B cell (primary cell): ENCODE data around the gene GPR108. TPM values are rescaled to one million over a fixed set of nuclear protein-coding genes. Genes with fewer than 3 reads are reported as not detected.
A peak's percentile ranks its signal among the peaks of the same experiment; 100 is the strongest.

Experiments
- ATAC-seq: fragments of 200-7000 bp; cut with Tn5 transposase; one replicate; pipeline ENCODE4 v1.10.0; 2021; ENCODE audit warnings: low read depth, mild to moderate bottlenecking, moderate number of reproducible peaks, moderate library complexity
- CTCF ChIA-PET: fragments of 350-600 bp; sonication (Branson Sonifier 250); formaldehyde crosslinking; loops from one replicate; lab custom pipeline; 2021; ENCODE audit warnings: antibody characterized with exemption, inconsistent platforms; lab: Charles Lee
- POLR2A ChIA-PET: fragments of 350-600 bp; sonication (Branson Sonifier 250); formaldehyde crosslinking; loops from one replicate; lab custom pipeline; 2021; ENCODE audit warnings: antibody characterized with exemption; lab: Charles Lee
- DNase-seq: peaks from one replicate; pipeline ENCODE4 v3.0.0; 2013
- H2AFZ ChIP-seq: 2 replicates; pipeline ENCODE4 v1.6.1; 2012; ENCODE audit warnings: mild to moderate bottlenecking, low read depth, low read length; ENCODE audit not compliant: insufficient read depth, poor library complexity, severe bottlenecking
- H3K27ac ChIP-seq, 2 donors: 1 replicate in 1 of 2; 2 replicates in 1 of 2; pipeline ENCODE4 v1.5.1; 2012 to 2013; ENCODE audit warnings: low read length in 2 of 2, mild to moderate bottlenecking in 2 of 2, moderate library complexity in 1 of 2
- H3K27me3 ChIP-seq, 4 experiments: fragments of 200-600 bp in 1 of 4; sonication (generic) in 1 of 4; replicated peaks in 1 of 4; 1 replicate in 2 of 4; 2 replicates in 2 of 4; pipeline versions ENCODE4 v1.6.1 to v1.7.0; 2013 to 2016; ENCODE audit warnings: low read length in 3 of 4, mild to moderate bottlenecking in 2 of 4, mixed read lengths in 1 of 4, moderate library complexity in 1 of 4; ENCODE audit not compliant: insufficient read depth in 4 of 4, control insufficient read depth in 3 of 4; ENCODE audit errors: control extremely low read depth in 1 of 4
- H3K36me3 ChIP-seq, 2 experiments: replicated peaks in 1 of 2; 1 replicate in 1 of 2; 2 replicates in 1 of 2; pipeline versions ENCODE4 v1.6.1 to v1.7.1; 2013; ENCODE audit warnings: low read length in 1 of 2; ENCODE audit not compliant: insufficient read depth in 2 of 2, control insufficient read depth in 1 of 2; ENCODE audit errors: control extremely low read depth in 1 of 2, extremely low read depth in 1 of 2
- H3K4me1 ChIP-seq, 2 donors: fragments of 200-600 bp in 1 of 2; sonication (generic) in 1 of 2; 1 replicate in 1 of 2; 2 replicates in 1 of 2; pipeline versions ENCODE4 v1.5.1 to v1.6.1; 2013 to 2017; ENCODE audit warnings: low read length in 2 of 2; ENCODE audit not compliant: control insufficient read depth in 2 of 2, insufficient read depth in 2 of 2
- H3K4me2 ChIP-seq: replicated peaks from 2 replicates; pipeline ENCODE3; 2012; ENCODE audit warnings: mild to moderate bottlenecking, low read depth, low read length; ENCODE audit not compliant: poor library complexity, severe bottlenecking
- H3K4me3 ChIP-seq, 5 experiments: fragments of 200-600 bp in 1 of 5; sonication (generic) in 1 of 5; 1 replicate in 3 of 5; 2 replicates in 2 of 5; pipeline versions ENCODE4 v1.5.1 to v1.7.0; 2011 to 2016; ENCODE audit warnings: low read length in 4 of 5, mild to moderate bottlenecking in 4 of 5, low read depth in 2 of 5, control low read depth in 1 of 5, moderate library complexity in 1 of 5; ENCODE audit not compliant: insufficient read depth in 1 of 5; ENCODE audit errors: control extremely low read depth in 1 of 5, extremely low read depth in 1 of 5
- H3K79me2 ChIP-seq: fragments of 200-600 bp; sonication (generic); one replicate; pipeline ENCODE4 v1.6.0; 2016; ENCODE audit warnings: low read length; ENCODE audit not compliant: control insufficient read depth, insufficient read depth
- H3K9ac ChIP-seq: fragments of 200-600 bp; sonication (generic); 2 replicates; pipeline ENCODE4 v1.6.1; 2017; ENCODE audit warnings: mild to moderate bottlenecking, low read length, moderate library complexity
- H3K9me3 ChIP-seq, 3 donors: one replicate each; pipeline versions ENCODE4 v1.6.1 to v1.7.1; 2013; ENCODE audit warnings: low read length in 2 of 3; ENCODE audit not compliant: control insufficient read depth in 2 of 3, insufficient read depth in 1 of 3; ENCODE audit errors: control extremely low read depth in 1 of 3
- H4K20me1 ChIP-seq: 2 replicates; pipeline ENCODE4 v1.6.0; 2012; ENCODE audit warnings: mild to moderate bottlenecking, low read length; ENCODE audit not compliant: insufficient read depth, control insufficient read depth, poor library complexity, severe bottlenecking
- H3K27ac Mint-ChIP-seq: one replicate; pipeline ENCODE4 v1.8.0; 2021; ENCODE audit warnings: mixed read lengths
- H3K27me3 Mint-ChIP-seq: one replicate; pipeline ENCODE4 v1.8.0; 2021; ENCODE audit warnings: mixed read lengths
- H3K4me1 Mint-ChIP-seq: one replicate; pipeline ENCODE4 v1.8.0; 2021; ENCODE audit warnings: mixed read lengths
- H3K4me3 Mint-ChIP-seq: one replicate; pipeline ENCODE4 v1.8.0; 2021; ENCODE audit warnings: mixed read lengths
- H3K9me3 Mint-ChIP-seq: one replicate; pipeline ENCODE4 v1.8.0; 2022; ENCODE audit warnings: mixed read lengths; ENCODE audit not compliant: insufficient read depth
- CTCF ChIP-seq: fragments of 200-600 bp; IDR thresholded peaks from one replicate; pipeline ENCODE4 v1.8.0; 2022; ENCODE audit warnings: antibody characterized with exemption, mild to moderate bottlenecking
- EZH2 ChIP-seq: IDR thresholded peaks from 2 replicates; pipeline ENCODE4 v1.6.1; 2012; ENCODE audit warnings: borderline replicate concordance, low read depth, mild to moderate bottlenecking, moderate library complexity, low read length; ENCODE audit not compliant: insufficient read depth, poor library complexity, severe bottlenecking
- WGBS: methylation state at CpG from one replicate; pipeline ENCODE4 v1.1.5; 2013; ENCODE audit warnings: missing lambda C conversion rate; ENCODE audit not compliant: insufficient coverage; 5-methylcytosine and 5-hydroxymethylcytosine counted together
- intact Hi-C: fragments of 100-400 bp; cut with micrococcal nuclease; formaldehyde crosslinking; loops from one replicate; pipeline ENCODE4 v1.10.0; 2022
- polyA plus RNA-seq: library from polyadenylated mRNA; depleted of rRNA; stranded (reverse); fragments of >200 nt; gene quantifications from 2 replicates; pipeline ENCODE4 v1.2.3, GENCODE V29; 2012
- total RNA-seq, 2 donors: library from RNA; stranded (reverse); fragments of 120-200 nt in 1 of 2; gene quantifications; 1 replicate in 1 of 2; 2 replicates in 1 of 2; pipeline versions ENCODE4 v1.2.3 to v1.2.4, GENCODE V29; 2013 to 2022

Gene GPR108
- total and polyA plus RNA-seq, 2 donors (not counting 1 experiment from before 2014, with no cell fraction given): 79.0 to 82.5 TPM

DNA sequence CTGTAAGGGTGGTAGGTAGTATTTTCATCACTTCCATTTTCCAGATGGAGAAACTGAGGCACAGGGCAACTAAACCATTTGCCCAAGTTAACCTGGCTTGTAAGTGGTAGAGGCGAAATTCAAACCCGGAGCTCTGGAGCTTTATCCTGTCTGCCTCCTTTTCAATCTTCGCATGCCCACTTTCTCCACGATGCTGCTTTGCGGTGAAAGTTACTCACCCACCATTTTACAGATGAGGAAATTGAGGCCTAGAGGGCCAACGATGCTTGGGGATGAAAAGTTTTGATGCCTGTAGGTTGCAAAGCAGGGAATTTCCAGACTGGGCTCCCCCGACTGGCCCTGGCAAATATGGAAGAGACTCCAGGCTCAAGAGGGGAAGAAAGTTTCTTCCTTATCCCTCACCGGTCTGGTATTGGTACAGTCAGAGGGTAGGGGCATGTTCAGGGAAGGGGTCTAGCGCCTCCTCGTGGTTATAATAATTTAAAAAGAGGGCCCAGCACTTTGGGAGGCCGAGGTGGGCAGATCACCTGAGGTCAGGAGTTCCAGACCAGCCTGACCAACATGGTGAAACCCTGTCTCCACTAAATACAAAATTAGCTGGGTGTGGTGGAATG, 31.7 kb upstream of the GPR108 start:
- Histone ChIP-seq H3K36me3 (no peaks in the 10 kb centered on the region), H3K9ac (no peak overlapping the region), H3K4me3 (no peak overlapping the region), H3K79me2 (peaks cover 51% of the 10 kb centered on the region), H2AFZ (no peak overlapping the region), H3K4me2 (no peak overlapping the region), H3K27me3 (no peaks in the 10 kb centered on the region), H3K4me1 (peaks cover 28 to 51% of the 10 kb centered on the region in 2 donors), H3K9me3 (no peaks in the 10 kb centered on the region), H3K27ac (peak overlapping the region; percentile 7 to 89), H4K20me1 (peaks cover 24% of the 10 kb centered on the region)
- ChIA-PET POLR2A (interaction anchor here (0.6 to 1.7 kb wide), 2 partner anchors 20 to 35 kb away, joined by 3 to 4 read pairs; no protein-coding TSS in a partner anchor), CTCF (interaction anchor here (0.9 to 5.0 kb wide), 6 partner anchors 25 to 94 kb away, joined by 3 to 57 read pairs (median 6); partner anchors contain the start of gene TRIP10)
- 83% methylated on average over 6 of the region's 11 CpGs for WGBS
- Mint-ChIP-seq H3K27ac (peak overlapping the region; percentile 75), H3K4me3 (peak overlapping the region; percentile 23), H3K9me3 (no peaks in the 10 kb centered on the region), H3K27me3 (no peaks in the 10 kb centered on the region), H3K4me1 (peaks cover 54% of the 10 kb centered on the region)
- TF ChIP-seq EZH2 (no peak), CTCF (peak; percentile 40)
- intact Hi-C loops: no loop called here
- ATAC-seq (no peak), DNase-seq (peak; percentile 50)

GRCh38 chr19:6768236-6768785, 30.9 kb upstream of the GPR108 start:
- Histone ChIP-seq H3K4me2 (peak overlapping the region; percentile 82), H3K9ac (peak overlapping the region; percentile 77), H3K27me3 (no peaks in the 10 kb centered on the region), H3K4me1 (peaks cover 28 to 46% of the 10 kb centered on the region in 2 donors), H3K36me3 (peaks cover 0 to 4% of the 10 kb centered on the region in 2 experiments), H2AFZ (peak overlapping the region; percentile 66), H3K27ac (peak overlapping the region; percentile 89 to 96), H3K4me3 (peak overlapping the region in 4 of 5 experiments; percentile 68 to 81 (median 72)), H3K9me3 (no peaks in the 10 kb centered on the region), H3K79me2 (peaks cover 51% of the 10 kb centered on the region), H4K20me1 (peaks cover 20% of the 10 kb centered on the region)
- Mint-ChIP-seq H3K27me3 (no peaks in the 10 kb centered on the region), H3K4me1 (peaks cover 48% of the 10 kb centered on the region), H3K9me3 (no peaks in the 10 kb centered on the region), H3K4me3 (peak overlapping the region; percentile 93), H3K27ac (peak overlapping the region; percentile 95)
- ChIA-PET CTCF (interaction anchor here (0.8 to 3.4 kb wide), 10 partner anchors 24 to 246 kb away, joined by 3 to 21 read pairs (median 4); partner anchors contain the start of genes GPR108 and TRIP10), POLR2A (interaction anchor here (0.6 to 1.7 kb wide), 4 partner anchors 27 to 980 kb away, joined by 3 to 5 read pairs (median 4); no protein-coding TSS in a partner anchor)
- TF ChIP-seq EZH2: no peak
- no peak for TF ChIP-seq CTCF
- no peak for DNase-seq
- 18% methylated on average over 4 of the region's 8 CpGs for WGBS
- no peak for ATAC-seq
- intact Hi-C loops: no loop called here
